SJSA1 (cell line): Measurements from ENCODE around the gene GPRIN2. TPM values are rescaled to one million over a fixed set of nuclear protein-coding genes. Genes with fewer than 3 reads are reported as not detected.

Experiments
- DNase-seq, 2 experiments: peaks; one replicate each; pipeline ENCODE4 v3.0.0-alpha.2; 2015 to 2020; ENCODE audit warnings: low spot score in 2 of 2, low read depth in 1 of 2
- H3K27ac ChIP-seq: fragments of 250-450 bp; sonication (Bioruptor Pico); 2 replicates; pipeline ENCODE4 v1.5.1; 2020; ENCODE audit warnings: mild to moderate bottlenecking, moderate library complexity
- H3K27me3 ChIP-seq: fragments of 250-450 bp; sonication (Bioruptor Pico); replicated peaks from 2 replicates; pipeline ENCODE4 v1.5.1; 2020; ENCODE audit warnings: mild to moderate bottlenecking, moderate library complexity
- H3K36me3 ChIP-seq: fragments of 250-450 bp; sonication (Bioruptor Pico); 2 replicates; pipeline ENCODE4 v1.5.1; 2020; ENCODE audit warnings: mild to moderate bottlenecking
- H3K4me1 ChIP-seq: fragments of 250-450 bp; sonication (Bioruptor Pico); replicated peaks from 2 replicates; pipeline ENCODE4 v1.6.1; 2021; ENCODE audit warnings: mild to moderate bottlenecking
- H3K4me3 ChIP-seq: fragments of 250-450 bp; sonication (Bioruptor Pico); 2 replicates; pipeline ENCODE4 v1.5.1; 2020; ENCODE audit warnings: mild to moderate bottlenecking
- H3K9me3 ChIP-seq: fragments of 250-450 bp; sonication (Bioruptor Pico); replicated peaks from 2 replicates; pipeline ENCODE4 v1.5.1; 2020; ENCODE audit warnings: mild to moderate bottlenecking
- total RNA-seq: library from RNA; depleted of rRNA; stranded (reverse); fragments of >200 nt; shearing (Covaris generic); gene quantifications from 2 replicates; pipeline ENCODE4 v1.2.3, GENCODE V29; 2014

The GPRIN2 gene
- total RNA-seq, 1 experiment from 2014 or later: 0.42 TPM

GRCh38 chr10:46558122-46558391 lies 1.6 kb upstream of the GPRIN2 start:
- Histone ChIP-seq H3K4me3 (no peak overlapping the region), H3K27me3 (peaks cover 4% of the 10 kb centered on the region; the same call in 1 of the 2 replicates), H3K27ac (no peak overlapping the region), H3K36me3 (no peaks in the 10 kb centered on the region), H3K4me1 (peaks cover 5% of the 10 kb centered on the region), H3K9me3 (0 out of 2 replicates have a peak, but pooled peaks cover 2% of the 10 kb centered on the region)
- DNase-seq: peak in 1 of 2 experiments; percentile 46

DNA sequence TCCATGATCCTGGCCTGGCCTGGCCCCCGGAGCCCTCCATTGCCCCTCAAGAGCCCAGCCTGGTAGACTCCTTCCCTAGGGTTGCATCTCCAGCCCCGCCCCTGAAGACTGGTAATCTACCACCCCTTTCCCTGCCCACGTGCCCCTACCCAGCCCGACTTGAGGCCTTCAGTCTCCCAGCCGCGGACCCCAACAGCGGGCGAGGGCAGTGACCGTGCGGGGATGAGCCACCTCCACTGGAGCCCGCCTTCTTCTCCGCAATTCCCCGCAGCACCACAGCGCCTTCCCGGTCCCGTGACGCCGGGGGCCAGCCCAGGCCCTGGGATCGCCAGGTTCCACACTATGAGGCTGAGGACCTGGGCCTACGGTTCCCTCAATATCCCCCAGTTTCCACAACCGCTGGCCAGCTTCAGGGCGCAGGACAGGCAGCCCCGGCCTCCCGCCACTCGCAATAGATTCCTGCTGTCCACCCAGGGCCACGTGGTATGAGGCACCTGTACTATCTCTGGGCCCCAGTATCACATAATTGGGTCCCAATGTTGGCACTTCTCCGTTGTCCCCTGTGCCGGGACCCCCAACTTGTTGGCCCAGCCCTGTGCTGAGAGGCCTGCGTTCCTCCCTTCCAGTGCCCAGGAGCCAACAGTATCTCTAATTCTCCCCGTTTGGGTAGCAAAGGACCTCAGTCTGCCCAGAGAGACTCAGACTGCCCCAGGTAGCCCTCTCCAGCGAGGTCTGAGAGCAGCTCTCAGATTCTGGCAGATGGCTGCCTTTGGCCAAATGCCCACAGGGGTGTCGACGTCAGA lies 1.1 kb upstream of the GPRIN2 start:
- H3K4me1 ChIP-seq: peaks cover 5% of the 10 kb centered on the region
- DNase-seq: peak in 1 of 2 experiments; percentile 55
- peaks cover 4% of the 10 kb centered on the region; the same call in 1 of the 2 replicates for H3K27me3 ChIP-seq
- H3K36me3 ChIP-seq: no peaks in the 10 kb centered on the region
- H3K4me3 ChIP-seq: no peak overlapping the region
- H3K27ac ChIP-seq: no peak overlapping the region
- 0 out of 2 replicates have a peak, but pooled peaks cover 2% of the 10 kb centered on the region for H3K9me3 ChIP-seq

DNA sequence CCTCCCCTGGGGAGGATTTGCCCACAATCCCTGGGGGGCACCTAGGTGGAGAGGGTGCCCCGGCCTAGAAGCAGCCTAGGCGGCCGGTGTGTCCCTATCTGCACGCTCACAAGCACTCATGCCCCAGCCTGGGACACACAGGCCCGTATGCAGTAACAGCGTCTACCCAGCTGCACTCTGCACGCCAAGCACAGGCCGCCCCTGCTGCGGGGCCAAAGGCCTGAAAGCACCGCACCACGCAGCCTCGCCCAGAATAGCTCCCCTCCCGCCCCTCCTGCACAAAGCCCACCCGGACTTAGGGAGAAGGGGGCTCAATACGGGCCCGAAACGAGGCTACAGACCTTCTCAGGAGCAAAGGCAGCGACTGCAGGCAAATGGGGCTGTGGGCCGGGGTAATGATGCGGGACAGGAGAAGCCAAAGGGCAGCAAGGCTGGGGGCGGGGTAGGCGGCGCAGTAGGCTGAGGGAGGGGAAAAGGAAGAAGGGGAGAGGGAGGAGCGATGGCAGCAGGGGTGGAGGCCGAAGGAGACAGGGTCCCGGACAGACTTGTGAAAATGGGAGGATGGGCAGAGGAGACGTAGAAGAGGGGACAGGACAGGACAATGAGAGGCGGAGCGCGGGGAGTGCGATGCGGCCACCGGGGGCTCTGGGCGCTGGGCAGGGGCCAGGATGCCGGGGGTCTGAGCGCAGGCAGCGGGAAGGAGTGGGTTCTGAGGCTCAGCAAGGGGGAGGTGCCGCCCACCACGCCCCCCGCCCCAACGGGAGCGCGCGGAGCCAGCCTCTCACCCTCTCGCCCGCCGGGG lies 544 bp downstream of the GPRIN2 start:
- DNase-seq: peak in 1 of 2 experiments; percentile 59
- no peak overlapping the region for H3K27ac ChIP-seq
- 0 out of 2 replicates have a peak, but pooled peaks cover 2% of the 10 kb centered on the region for H3K9me3 ChIP-seq
- peaks cover 5% of the 10 kb centered on the region for H3K4me1 ChIP-seq
- H3K36me3 ChIP-seq: no peaks in the 10 kb centered on the region
- H3K27me3 ChIP-seq: no peaks in the 10 kb centered on the region
- H3K4me3 ChIP-seq: peak overlapping the region; percentile 21

DNA sequence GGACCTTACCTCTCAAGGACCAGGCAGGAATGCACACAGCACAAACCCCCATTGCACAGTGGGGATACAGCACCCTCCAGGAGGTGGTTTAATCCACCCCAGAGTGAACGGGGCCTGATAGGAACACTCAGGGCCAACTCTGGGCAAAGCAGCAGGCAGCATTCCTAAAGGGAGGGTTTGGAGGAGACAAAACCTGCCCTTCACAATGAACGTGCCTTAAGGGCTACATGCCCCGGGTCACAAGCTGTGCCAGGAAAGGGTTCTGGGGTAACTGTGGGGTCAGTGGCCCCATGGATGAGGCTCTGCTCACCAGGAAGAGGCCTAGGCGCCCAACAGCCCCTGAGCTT lies 1.1 kb downstream of the GPRIN2 start:
- no peak overlapping the region for H3K27ac ChIP-seq
- no peak for DNase-seq
- no peak overlapping the region for H3K4me3 ChIP-seq
- peaks cover 5% of the 10 kb centered on the region for H3K4me1 ChIP-seq
- H3K9me3 ChIP-seq: 0 out of 2 replicates have a peak, but pooled peaks cover 2% of the 10 kb centered on the region
- no peaks in the 10 kb centered on the region for H3K27me3 ChIP-seq
- no peaks in the 10 kb centered on the region for H3K36me3 ChIP-seq

GRCh38 chr10:46554166-46554781 lies 2.2 kb downstream of the GPRIN2 start:
- Histone ChIP-seq H3K36me3 (no peaks in the 10 kb centered on the region), H3K27me3 (no peaks in the 10 kb centered on the region), H3K4me1 (peaks cover 5% of the 10 kb centered on the region), H3K4me3 (no peak overlapping the region), H3K27ac (no peak overlapping the region), H3K9me3 (0 out of 2 replicates have a peak, but pooled peaks cover 2% of the 10 kb centered on the region)
- no peak for DNase-seq

- H3K27ac ChIP-seq: no peak overlapping the region
- no peak overlapping the region for H3K4me3 ChIP-seq
- 0 out of 2 replicates have a peak, but pooled peaks cover under 1% of the 10 kb centered on the region for H3K9me3 ChIP-seq
- H3K36me3 ChIP-seq: peaks cover 4% of the 10 kb centered on the region; the same call in 1 of the 2 replicates
- DNase-seq: peak in 1 of 2 experiments; percentile 46
- H3K4me1 ChIP-seq: peaks cover 5% of the 10 kb centered on the region
- no peaks in the 10 kb centered on the region for H3K27me3 ChIP-seq
Measured at GRCh38 chr10:46553238-46554049, 3.0 kb downstream of the GPRIN2 start.

- Histone ChIP-seq H3K27me3 (no peaks in the 10 kb centered on the region), H3K9me3 (no peaks in the 10 kb centered on the region), H3K27ac (no peak overlapping the region), H3K4me1 (peaks cover 11% of the 10 kb centered on the region), H3K36me3 (peaks cover 7% of the 10 kb centered on the region; the same call in 1 of the 2 replicates), H3K4me3 (no peak overlapping the region)
- DNase-seq: peak in 1 of 2 experiments; percentile 45
Measured at GRCh38 chr10:46552526-46553237, 3.8 kb downstream of the GPRIN2 start.

DNA sequence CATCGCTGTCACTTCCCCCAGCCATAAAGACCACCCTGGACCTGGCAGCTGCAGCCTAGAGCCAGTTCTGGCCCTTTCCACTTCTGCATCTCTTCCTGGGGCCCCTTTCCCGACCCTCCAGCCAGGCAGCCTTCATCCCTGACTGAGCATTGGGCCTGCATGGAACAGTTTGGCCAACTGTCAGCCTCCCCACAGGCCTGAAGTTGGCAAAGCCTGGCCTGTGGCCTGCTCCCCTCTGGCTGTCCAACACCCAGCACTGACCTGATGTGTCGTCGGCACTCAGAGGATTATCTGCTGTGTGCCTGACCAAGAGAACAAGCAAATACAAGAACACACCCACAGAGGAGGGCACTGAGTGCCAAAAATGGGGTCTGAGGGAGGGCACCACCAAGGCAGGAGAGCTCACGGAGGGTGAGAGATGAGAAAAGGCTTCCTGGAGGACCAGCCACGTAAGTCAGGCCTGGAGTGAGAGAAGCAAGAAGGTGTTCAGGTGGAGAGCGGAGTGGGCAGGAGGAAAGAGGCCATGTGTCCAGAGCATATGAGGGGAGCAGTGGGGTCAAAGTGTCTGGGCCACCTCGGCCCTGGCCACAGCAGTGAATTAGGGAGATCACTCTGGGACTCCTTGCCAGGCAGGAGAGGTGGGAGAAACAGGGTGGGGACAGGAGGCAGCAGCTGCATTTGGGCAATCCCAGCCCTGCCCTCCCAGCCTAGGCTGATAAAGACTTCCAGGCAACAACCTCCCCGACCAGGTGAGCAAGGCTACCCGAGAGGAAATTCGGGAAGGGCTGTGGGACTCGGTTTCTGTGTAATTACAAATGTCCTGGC lies 4.5 kb downstream of the GPRIN2 start:
- Histone ChIP-seq H3K27ac (no peak overlapping the region), H3K4me1 (peaks cover 16% of the 10 kb centered on the region), H3K36me3 (peaks cover 14% of the 10 kb centered on the region), H3K27me3 (no peaks in the 10 kb centered on the region), H3K9me3 (no peaks in the 10 kb centered on the region), H3K4me3 (no peak overlapping the region)
- peak in 1 of 2 experiments; percentile 48 for DNase-seq

- peaks cover 11% of the 10 kb centered on the region for H3K4me1 ChIP-seq
- no peaks in the 10 kb centered on the region for H3K9me3 ChIP-seq
- no peaks in the 10 kb centered on the region for H3K27me3 ChIP-seq
- H3K36me3 ChIP-seq: peaks cover 22% of the 10 kb centered on the region
- peak in 1 of 2 experiments; percentile 42 for DNase-seq
- H3K4me3 ChIP-seq: no peak overlapping the region
- no peak overlapping the region for H3K27ac ChIP-seq
Measured at GRCh38 chr10:46550795-46551700, 5.4 kb downstream of the GPRIN2 start.

- Histone ChIP-seq H3K4me3 (no peak overlapping the region), H3K36me3 (peaks cover 30% of the 10 kb centered on the region), H3K27ac (no peak overlapping the region), H3K9me3 (no peaks in the 10 kb centered on the region), H3K27me3 (no peaks in the 10 kb centered on the region), H3K4me1 (peaks cover 11% of the 10 kb centered on the region)
- peak in 1 of 2 experiments; percentile 49 for DNase-seq
Measured at GRCh38 chr10:46550076-46550790, 6.2 kb downstream of the GPRIN2 start.
